WI38 (cell line): ENCODE data around the gene PXDC1.

Source experiments
- H3K4me3 ChIP-seq: 2 replicates; pipeline ENCODE4 v1.5.1; 2011; ENCODE audit warnings: low read depth, mild to moderate bottlenecking, control low read depth, low read length
- CTCF ChIP-seq: IDR thresholded peaks from 2 replicates; pipeline ENCODE4 v1.5.1; 2012; ENCODE audit warnings: low read depth, mild to moderate bottlenecking, control low read depth, low read length

PXDC1 gene

GRCh38 chr6:3737831-3738210, 13.7 kb downstream of the PXDC1 start:
- no peak for TF ChIP-seq CTCF
- no peak overlapping the region for H3K4me3 ChIP-seq

GRCh38 chr6:3737149-3737830, 14.2 kb downstream of the PXDC1 start:
- no peak for TF ChIP-seq CTCF
- no peak overlapping the region for H3K4me3 ChIP-seq

GRCh38 chr6:3735029-3735605, 16.4 kb downstream of the PXDC1 start:
- H3K4me3 ChIP-seq: no peak overlapping the region
- TF ChIP-seq CTCF: no peak

GRCh38 chr6:3734023-3734422, 17.5 kb downstream of the PXDC1 start:
- no peak for TF ChIP-seq CTCF
- no peak overlapping the region for H3K4me3 ChIP-seq

- no peak overlapping the region for H3K4me3 ChIP-seq
- TF ChIP-seq CTCF: no peak
Observed at GRCh38 chr6:3733321-3733925, 18.1 kb downstream of the PXDC1 start.

GRCh38 chr6:3732345-3733141, 19.0 kb downstream of the PXDC1 start:
- H3K4me3 ChIP-seq: no peak overlapping the region
- peak; percentile 83 for TF ChIP-seq CTCF
